Neural crest cell (in vitro differentiated cells): ENCODE results near the gene SCUBE2. TPM values are rescaled to one million over a fixed set of nuclear protein-coding genes. Genes with fewer than 3 reads are reported as not detected.

Experiments used
- DNase-seq: peaks from one replicate; pipeline ENCODE4 v3.0.0; 2021; ENCODE audit warnings: low read depth, mixed read lengths, low spot score
- H3K27ac Mint-ChIP-seq: one replicate; pipeline ENCODE4 v1.8.0; 2021; ENCODE audit warnings: mild to moderate bottlenecking, mixed read lengths; ENCODE audit not compliant: unreplicated experiment
- H3K27me3 Mint-ChIP-seq: 2 replicates; pipeline ENCODE4 v1.8.0; 2021; ENCODE audit warnings: low read depth, mild to moderate bottlenecking, mixed read lengths
- H3K36me3 Mint-ChIP-seq: 2 replicates; pipeline ENCODE4 v1.8.0; 2021; ENCODE audit warnings: low read depth, mild to moderate bottlenecking, mixed read lengths
- H3K4me1 Mint-ChIP-seq: 2 replicates; pipeline ENCODE4 v1.8.0; 2021; ENCODE audit warnings: mixed read lengths
- H3K4me3 Mint-ChIP-seq: one replicate; pipeline ENCODE4 v1.8.0; 2021; ENCODE audit warnings: mild to moderate bottlenecking, mixed read lengths
- H3K9me3 Mint-ChIP-seq: 2 replicates; pipeline ENCODE4 v1.8.0; 2021; ENCODE audit warnings: mixed read lengths
- CTCF ChIP-seq: fragments of 200-600 bp; sonication (generic); conservative IDR thresholded peaks from 2 replicates; pipeline ENCODE4 v1.5.0; 2021; ENCODE audit warnings: antibody characterized with exemption, mild to moderate bottlenecking
- total RNA-seq: library from RNA; stranded (reverse); gene quantifications from 2 replicates; pipeline ENCODE4 v1.2.1, GENCODE V29; 2021

The SCUBE2 gene
- total RNA-seq, 1 donor from 2014 or later, result 11.0 TPM

- H3K36me3 Mint-ChIP-seq, result no peaks in the 10 kb centered on the region
- DNase-seq, result no peak
- H3K4me1 Mint-ChIP-seq, result peaks cover 23% of the 10 kb centered on the region
- peaks cover 41% of the 10 kb centered on the region for H3K27me3 Mint-ChIP-seq
- TF ChIP-seq CTCF, result peak; percentile 25
- peaks cover 3% of the 10 kb centered on the region for H3K9me3 Mint-ChIP-seq
- H3K27ac Mint-ChIP-seq, result no peak overlapping the region
- H3K4me3 Mint-ChIP-seq, result peak overlapping the region; percentile 62
Observed at GRCh38 chr11:9092853-9093778, 1.7 kb upstream of the SCUBE2 start.

- Mint-ChIP-seq H3K4me3 (peak overlapping the region; percentile 62), H3K4me1 (peaks cover 23% of the 10 kb centered on the region), H3K9me3 (peaks cover 3% of the 10 kb centered on the region), H3K36me3 (no peaks in the 10 kb centered on the region), H3K27me3 (peaks cover 44% of the 10 kb centered on the region), H3K27ac (no peak overlapping the region)
- DNase-seq, result no peak
- no peak for TF ChIP-seq CTCF
Observed at GRCh38 chr11:9092072-9092471, 673 bp upstream of the SCUBE2 start.

- H3K9me3 Mint-ChIP-seq, result no peaks in the 10 kb centered on the region
- no peak overlapping the region for H3K27ac Mint-ChIP-seq
- H3K36me3 Mint-ChIP-seq, result no peaks in the 10 kb centered on the region
- TF ChIP-seq CTCF, result no peak
- H3K27me3 Mint-ChIP-seq, result peaks cover 44% of the 10 kb centered on the region
- peaks cover 23% of the 10 kb centered on the region for H3K4me1 Mint-ChIP-seq
- DNase-seq, result no peak
- peak overlapping the region; percentile 85 for H3K4me3 Mint-ChIP-seq
Observed at GRCh38 chr11:9090488-9091043, 833 bp downstream of the SCUBE2 start.

GRCh38 chr11:9089636-9090035 is 1.8 kb downstream of the SCUBE2 start:
- no peak for TF ChIP-seq CTCF
- Mint-ChIP-seq H3K9me3 (no peaks in the 10 kb centered on the region), H3K4me3 (peak overlapping the region; percentile 65), H3K4me1 (peaks cover 23% of the 10 kb centered on the region), H3K36me3 (no peaks in the 10 kb centered on the region), H3K27me3 (peaks cover 44% of the 10 kb centered on the region), H3K27ac (no peak overlapping the region)
- DNase-seq, result no peak

GRCh38 chr11:9089061-9089460 is 2.3 kb downstream of the SCUBE2 start:
- Mint-ChIP-seq H3K4me3 (peak overlapping the region; percentile 65), H3K27me3 (peaks cover 43% of the 10 kb centered on the region), H3K9me3 (no peaks in the 10 kb centered on the region), H3K4me1 (peaks cover 22% of the 10 kb centered on the region), H3K27ac (no peak overlapping the region), H3K36me3 (no peaks in the 10 kb centered on the region)
- no peak for DNase-seq
- no peak for TF ChIP-seq CTCF
